Measurements from ENCODE around the gene ABCB8. TPM values are rescaled to one million over a fixed set of nuclear protein-coding genes. Genes with fewer than 3 reads are reported as not detected.

The ABCB8 gene
- total and polyA plus RNA-seq, 2 of the 4 experiments (the other 2 are of a cell fraction) = 16.3 to 26.8 TPM

DNA sequence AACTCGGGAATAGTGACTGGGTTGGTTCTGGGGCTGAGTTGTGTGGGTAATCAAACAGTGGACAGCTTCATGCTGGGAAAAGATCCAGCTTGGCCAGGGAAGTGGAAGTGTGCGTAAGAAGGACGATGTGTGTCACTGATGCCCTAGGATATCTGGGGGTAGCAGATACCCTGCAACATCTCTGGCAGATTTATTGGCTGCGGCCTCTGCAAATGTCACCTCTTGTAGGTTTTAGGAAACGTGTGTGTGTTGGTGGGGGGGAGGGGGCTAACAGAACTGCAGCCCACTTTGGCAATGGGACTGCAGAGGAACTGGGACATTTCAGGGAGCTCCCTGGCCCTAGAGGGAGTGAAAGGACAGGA lies 57.1 kb downstream of the ABCB8 start:
- no peaks in the 10 kb centered on the region for H3K36me3 ChIP-seq (ENCODE audit: control insufficient read depth, insufficient read depth, low read length)
- H3K14ac ChIP-seq (replicated peaks; ENCODE audit: low read depth, low read length) = 0 out of 2 replicates have a peak overlapping the region, but pooled peaks have one; percentile 2
- H2AK9ac ChIP-seq (replicated peaks; ENCODE audit: low read depth, low read length, poor library complexity) = peak overlapping the region; percentile 76
- no peak overlapping the region for H3K4me3 ChIP-seq (ENCODE audit: insufficient read depth, low read depth, low read length)
- WGBS, 2 experiments (ENCODE audit: extremely low coverage in 2 of 2, insufficient read length in 1 of 2) = 0% methylated on average over 2 of the region's 5 CpGs; no CpG with 5 or more reads in 1 of the 2 experiments
- dilution Hi-C loops (cut with HindIII; ENCODE audit: low sequenced_read_pairs, unreplicated experiment) (no loop called here), intact Hi-C loops (cut with micrococcal nuclease) (no loop called here), in situ Hi-C loops (cut with MboI; ENCODE audit: low sequenced_read_pairs) (no loop called here)
- TF ChIP-seq, protein P1, sequence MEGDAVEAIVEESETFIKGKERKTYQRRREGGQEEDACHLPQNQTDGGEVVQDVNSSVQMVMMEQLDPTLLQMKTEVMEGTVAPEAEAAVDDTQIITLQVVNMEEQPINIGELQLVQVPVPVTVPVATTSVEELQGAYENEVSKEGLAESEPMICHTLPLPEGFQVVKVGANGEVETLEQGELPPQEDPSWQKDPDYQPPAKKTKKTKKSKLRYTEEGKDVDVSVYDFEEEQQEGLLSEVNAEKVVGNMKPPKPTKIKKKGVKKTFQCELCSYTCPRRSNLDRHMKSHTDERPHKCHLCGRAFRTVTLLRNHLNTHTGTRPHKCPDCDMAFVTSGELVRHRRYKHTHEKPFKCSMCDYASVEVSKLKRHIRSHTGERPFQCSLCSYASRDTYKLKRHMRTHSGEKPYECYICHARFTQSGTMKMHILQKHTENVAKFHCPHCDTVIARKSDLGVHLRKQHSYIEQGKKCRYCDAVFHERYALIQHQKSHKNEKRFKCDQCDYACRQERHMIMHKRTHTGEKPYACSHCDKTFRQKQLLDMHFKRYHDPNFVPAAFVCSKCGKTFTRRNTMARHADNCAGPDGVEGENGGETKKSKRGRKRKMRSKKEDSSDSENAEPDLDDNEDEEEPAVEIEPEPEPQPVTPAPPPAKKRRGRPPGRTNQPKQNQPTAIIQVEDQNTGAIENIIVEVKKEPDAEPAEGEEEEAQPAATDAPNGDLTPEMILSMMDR (conservative IDR thresholded peaks at IDR 0.05; ENCODE audit: low read depth, low read length) = no peak
- TF ChIP-seq RCOR1 (IDR thresholded peaks at IDR 0.05; ENCODE audit: insufficient replicate concordance, low read length) (no peak), RFX5 (IDR thresholded peaks at IDR 0.05; ENCODE audit: low read depth, low read length) (no peak), RAD21 (IDR thresholded peaks at IDR 0.05; ENCODE audit: low read length) (no peak), MXI1 (IDR thresholded peaks at IDR 0.05; ENCODE audit: borderline replicate concordance, low read depth, low read length) (no peak), ELK1 (IDR thresholded peaks at IDR 0.05; ENCODE audit: borderline replicate concordance, low read depth, low read length) (no peak), MAZ (IDR thresholded peaks at IDR 0.05; ENCODE audit: borderline replicate concordance, low read depth, low read length) (no peak), MAFK (IDR thresholded peaks at IDR 0.05; ENCODE audit: low read depth, low read length) (no peak), BHLHE40 (IDR thresholded peaks at IDR 0.05; ENCODE audit: low read depth, low read length) (no peak), POLR2A (IDR thresholded peaks at IDR 0.05; ENCODE audit: low read depth, low read length) (no peak)
- peak overlapping the region; percentile 81 for H3K4ac ChIP-seq (ENCODE audit: low read depth, low read length)
- peaks cover 8% of the 10 kb centered on the region for H3K9me1 ChIP-seq (ENCODE audit: insufficient read depth, low read length)
- H3K23ac ChIP-seq (ENCODE audit: low read depth, low read length) = 0 out of 2 replicates have a peak overlapping the region, but pooled peaks have one; percentile 4
- H4K91ac ChIP-seq (ENCODE audit: insufficient read depth, low read depth, low read length) = peak overlapping the region; percentile 27
- peaks cover 10 to 43% of the 10 kb centered on the region in 2 experiments; a peak in 3 of 4 replicates for H3K79me1 ChIP-seq (ENCODE audit: low read depth in 1 of 2, low read length in 2 of 2)
- POLR2A ChIA-PET (ENCODE audit: unreplicated experiment) = no interaction called here
- CTCF ChIA-PET = interaction anchor here (0.8 to 1.3 kb wide), 2 partner anchors 26 to 46 kb away, joined by 3 to 7 read pairs; no protein-coding TSS in a partner anchor
- H4K8ac ChIP-seq (ENCODE audit: low read depth in 2 of 2, low read length in 2 of 2) = peak overlapping the region; percentile 87 to 97; a peak in 2 of 4 replicates
- ATAC-seq (ENCODE audit: low read depth) (no peak), DNase-seq (no peak)
- H2AK5ac ChIP-seq (ENCODE audit: low read depth, low read length) = peak overlapping the region; percentile 74
- H2AFZ ChIP-seq (replicated peaks; ENCODE audit: low read length, poor library complexity) = peak overlapping the region; percentile 90
- no TSS peak for BruUV-seq (replicated peaks)
- H3K18ac ChIP-seq (ENCODE audit: low read depth, low read length) = no peak overlapping the region
- no peaks in the 10 kb centered on the region for H3K9me3 ChIP-seq (ENCODE audit: control insufficient read depth, insufficient read depth, low read length)
- no peak overlapping the region for H2BK5ac ChIP-seq (ENCODE audit: low read depth, low read length, poor library complexity, severe bottlenecking)
- H2BK20ac ChIP-seq (ENCODE audit: low read depth, low read length) = no peak overlapping the region
- peak overlapping the region; percentile 3; the same call in 1 of the 2 replicates for H3K27ac ChIP-seq (ENCODE audit: insufficient read depth, low read length)
- H2BK120ac ChIP-seq (ENCODE audit: low read depth, low read length) = no peak overlapping the region
- H3K56ac ChIP-seq (ENCODE audit: extremely low read depth, insufficient read depth, low read length) = peak overlapping the region; percentile 11; the same call in 1 of the 2 replicates
- no peak overlapping the region for H4K5ac ChIP-seq (ENCODE audit: low read depth, low read length)
- H3K4me1 ChIP-seq (ENCODE audit: control insufficient read depth, insufficient read depth, low read length) = peaks cover 33% of the 10 kb centered on the region
- H4K20me1 ChIP-seq (ENCODE audit: insufficient read depth, low read length) = peaks cover 29% of the 10 kb centered on the region
- peak overlapping the region; percentile 65; the same call in 1 of the 3 replicates for H2BK15ac ChIP-seq (ENCODE audit: low read depth, low read length)
- H3K9ac ChIP-seq (ENCODE audit: low read depth, low read length) = peak overlapping the region; percentile 92
- H3K27me3 ChIP-seq (ENCODE audit: control insufficient read depth, insufficient read depth, low read length) = no peaks in the 10 kb centered on the region
- H3K4me2 ChIP-seq (ENCODE audit: low read depth, low read length) = peak overlapping the region; percentile 86; the same call in 1 of the 2 replicates
